HL-60 (cell line): ENCODE results near the gene ANKRD18A.

Experiments used
- GABPA ChIP-seq: IDR thresholded peaks from 2 replicates; pipeline ENCODE4 v1.6.1; 2012; ENCODE audit warnings: low read depth
- POLR2AphosphoS5 ChIP-seq: IDR thresholded peaks from 2 replicates; pipeline ENCODE4 v1.6.1; 2012; ENCODE audit warnings: low read depth
- TF ChIP-seq, protein P1 (sequence below): IDR thresholded peaks from one replicate; pipeline ENCODE4 v1.5.1; 2011; ENCODE audit warnings: low read length, control low read depth, inconsistent platforms; ENCODE audit not compliant: insufficient read depth
- TF ChIP-seq, protein P2 (sequence below): IDR thresholded peaks from 2 replicates; pipeline ENCODE4 v1.6.1; 2012; ENCODE audit warnings: low read depth; ENCODE audit not compliant: insufficient replicate concordance

DNA sequence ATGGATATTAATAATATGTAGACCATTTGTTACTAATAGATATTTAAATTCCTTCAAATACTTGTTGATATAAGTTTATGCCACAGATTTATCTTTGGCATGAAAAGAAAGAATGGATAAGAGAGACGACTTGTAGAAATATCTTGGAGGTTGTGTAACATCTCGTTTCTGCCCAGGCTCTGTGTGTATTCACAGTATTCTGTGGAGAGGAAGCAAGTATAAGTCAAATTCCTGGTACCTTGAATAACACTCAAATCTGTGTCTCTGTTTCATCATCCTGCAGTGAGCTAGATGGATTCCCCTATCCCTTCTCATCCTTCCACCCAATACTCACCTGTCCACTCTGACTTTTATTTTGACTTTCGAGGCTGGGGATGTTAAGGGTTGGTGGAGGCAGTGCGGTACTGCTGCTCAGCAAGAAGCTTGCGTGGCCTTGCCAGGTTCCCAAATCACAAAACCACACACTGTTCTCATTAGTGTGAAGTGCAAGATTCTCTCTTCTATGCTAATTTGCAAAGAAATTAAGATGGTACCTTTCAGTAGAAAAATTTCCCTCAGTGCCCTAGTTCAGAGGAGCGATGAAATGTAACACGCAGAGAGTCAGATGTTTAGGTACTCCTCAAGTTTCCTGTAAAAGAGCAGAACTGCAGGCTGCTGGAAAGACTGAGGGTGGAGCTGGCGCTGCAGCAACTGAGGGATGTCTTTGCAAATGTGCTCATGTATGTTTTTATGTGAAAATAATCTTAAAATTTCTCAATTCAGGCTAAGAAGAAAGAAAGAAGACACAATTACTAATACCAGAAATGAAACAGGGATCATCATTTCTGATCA, 42.6 kb upstream of the ANKRD18A start:
- TF ChIP-seq, protein P1, sequence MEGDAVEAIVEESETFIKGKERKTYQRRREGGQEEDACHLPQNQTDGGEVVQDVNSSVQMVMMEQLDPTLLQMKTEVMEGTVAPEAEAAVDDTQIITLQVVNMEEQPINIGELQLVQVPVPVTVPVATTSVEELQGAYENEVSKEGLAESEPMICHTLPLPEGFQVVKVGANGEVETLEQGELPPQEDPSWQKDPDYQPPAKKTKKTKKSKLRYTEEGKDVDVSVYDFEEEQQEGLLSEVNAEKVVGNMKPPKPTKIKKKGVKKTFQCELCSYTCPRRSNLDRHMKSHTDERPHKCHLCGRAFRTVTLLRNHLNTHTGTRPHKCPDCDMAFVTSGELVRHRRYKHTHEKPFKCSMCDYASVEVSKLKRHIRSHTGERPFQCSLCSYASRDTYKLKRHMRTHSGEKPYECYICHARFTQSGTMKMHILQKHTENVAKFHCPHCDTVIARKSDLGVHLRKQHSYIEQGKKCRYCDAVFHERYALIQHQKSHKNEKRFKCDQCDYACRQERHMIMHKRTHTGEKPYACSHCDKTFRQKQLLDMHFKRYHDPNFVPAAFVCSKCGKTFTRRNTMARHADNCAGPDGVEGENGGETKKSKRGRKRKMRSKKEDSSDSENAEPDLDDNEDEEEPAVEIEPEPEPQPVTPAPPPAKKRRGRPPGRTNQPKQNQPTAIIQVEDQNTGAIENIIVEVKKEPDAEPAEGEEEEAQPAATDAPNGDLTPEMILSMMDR = no peak
- no peak for TF ChIP-seq GABPA
- no peak for TF ChIP-seq POLR2AphosphoS5
- TF ChIP-seq, protein P2, sequence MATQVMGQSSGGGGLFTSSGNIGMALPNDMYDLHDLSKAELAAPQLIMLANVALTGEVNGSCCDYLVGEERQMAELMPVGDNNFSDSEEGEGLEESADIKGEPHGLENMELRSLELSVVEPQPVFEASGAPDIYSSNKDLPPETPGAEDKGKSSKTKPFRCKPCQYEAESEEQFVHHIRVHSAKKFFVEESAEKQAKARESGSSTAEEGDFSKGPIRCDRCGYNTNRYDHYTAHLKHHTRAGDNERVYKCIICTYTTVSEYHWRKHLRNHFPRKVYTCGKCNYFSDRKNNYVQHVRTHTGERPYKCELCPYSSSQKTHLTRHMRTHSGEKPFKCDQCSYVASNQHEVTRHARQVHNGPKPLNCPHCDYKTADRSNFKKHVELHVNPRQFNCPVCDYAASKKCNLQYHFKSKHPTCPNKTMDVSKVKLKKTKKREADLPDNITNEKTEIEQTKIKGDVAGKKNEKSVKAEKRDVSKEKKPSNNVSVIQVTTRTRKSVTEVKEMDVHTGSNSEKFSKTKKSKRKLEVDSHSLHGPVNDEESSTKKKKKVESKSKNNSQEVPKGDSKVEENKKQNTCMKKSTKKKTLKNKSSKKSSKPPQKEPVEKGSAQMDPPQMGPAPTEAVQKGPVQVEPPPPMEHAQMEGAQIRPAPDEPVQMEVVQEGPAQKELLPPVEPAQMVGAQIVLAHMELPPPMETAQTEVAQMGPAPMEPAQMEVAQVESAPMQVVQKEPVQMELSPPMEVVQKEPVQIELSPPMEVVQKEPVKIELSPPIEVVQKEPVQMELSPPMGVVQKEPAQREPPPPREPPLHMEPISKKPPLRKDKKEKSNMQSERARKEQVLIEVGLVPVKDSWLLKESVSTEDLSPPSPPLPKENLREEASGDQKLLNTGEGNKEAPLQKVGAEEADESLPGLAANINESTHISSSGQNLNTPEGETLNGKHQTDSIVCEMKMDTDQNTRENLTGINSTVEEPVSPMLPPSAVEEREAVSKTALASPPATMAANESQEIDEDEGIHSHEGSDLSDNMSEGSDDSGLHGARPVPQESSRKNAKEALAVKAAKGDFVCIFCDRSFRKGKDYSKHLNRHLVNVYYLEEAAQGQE = no peak
